NCI-H526 (cell line): ENCODE results near the gene BTG3.

Experiments
- DNase-seq, 2 experiments: peaks; one replicate each; lab custom pipeline; 2025; lab: John Stamatoyannopoulos, UW

The BTG3 gene

DNA sequence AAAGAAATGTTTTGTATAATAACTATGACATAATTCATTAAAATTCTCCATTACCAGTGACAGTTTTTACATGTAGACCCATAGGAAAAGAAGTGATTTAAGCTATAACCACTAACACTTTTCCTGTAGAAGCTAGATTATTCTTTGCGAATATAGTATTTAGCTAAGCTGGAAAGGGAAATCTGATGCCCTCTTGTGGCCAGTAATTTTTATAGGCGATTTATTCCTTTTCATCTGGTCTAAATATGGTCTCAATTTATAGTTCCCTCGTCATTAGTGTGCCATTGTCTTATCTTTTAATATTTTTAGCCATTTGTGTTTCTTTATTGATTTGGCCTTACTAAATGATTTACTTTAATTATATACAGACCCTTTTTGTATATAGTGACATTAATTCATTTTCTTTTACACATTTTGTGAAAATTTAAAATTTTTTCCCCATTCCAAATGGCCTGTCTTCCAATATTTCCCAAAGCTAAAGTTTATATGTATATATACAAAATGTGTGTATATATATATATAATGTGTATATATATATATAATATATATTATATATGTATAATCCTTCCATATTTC lies 26.7 kb downstream of the BTG3 start:
- peak in 1 of 2 experiments; percentile 68 for DNase-seq

- DNase-seq, result no peak
These were observed 28.8 kb downstream of the BTG3 start for GRCh38 chr21:17583898-17584297.

DNA sequence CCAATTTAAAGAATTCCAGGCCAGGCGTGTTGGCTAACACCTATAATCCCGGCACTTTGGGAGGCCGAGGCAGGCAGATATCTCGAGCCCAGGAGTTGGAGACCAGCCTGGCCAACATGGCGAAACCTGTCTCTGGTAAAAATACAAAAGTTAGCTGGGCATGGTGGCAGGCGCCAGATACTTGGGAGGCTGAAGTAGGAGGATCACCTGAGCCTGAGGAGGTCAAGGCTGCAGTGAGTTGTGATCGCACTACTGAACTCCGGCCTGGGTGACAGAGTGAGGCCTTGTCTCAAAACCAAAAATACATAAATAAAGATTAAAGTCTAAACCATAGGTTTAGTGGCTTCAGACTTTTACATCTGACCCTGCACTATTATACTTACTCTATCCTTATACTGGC lies 32.4 kb downstream of the BTG3 start:
- DNase-seq, result no peak

DNA sequence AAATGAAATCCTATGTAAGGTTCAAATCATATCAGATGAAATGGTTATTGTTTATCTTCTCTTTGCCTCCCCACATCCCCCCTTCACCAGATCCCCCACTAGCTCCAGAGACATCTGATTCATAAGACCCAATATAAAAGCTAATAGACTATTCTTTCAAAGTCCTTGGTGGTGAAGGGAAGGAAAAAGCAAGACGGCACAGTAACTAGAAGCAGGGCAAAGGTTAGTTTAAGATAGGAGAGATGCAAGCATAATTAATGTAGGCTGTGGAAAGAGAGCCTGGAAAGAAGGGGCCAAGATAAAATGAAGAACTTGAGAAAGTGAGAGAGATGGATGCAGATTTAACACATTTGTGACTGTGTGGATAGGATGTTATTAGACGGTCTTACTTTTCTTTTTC lies 33.8 kb downstream of the BTG3 start:
- DNase-seq, result no peak

- DNase-seq, result no peak
These were observed 34.5 kb downstream of the BTG3 start for GRCh38 chr21:17578162-17578561.

DNA sequence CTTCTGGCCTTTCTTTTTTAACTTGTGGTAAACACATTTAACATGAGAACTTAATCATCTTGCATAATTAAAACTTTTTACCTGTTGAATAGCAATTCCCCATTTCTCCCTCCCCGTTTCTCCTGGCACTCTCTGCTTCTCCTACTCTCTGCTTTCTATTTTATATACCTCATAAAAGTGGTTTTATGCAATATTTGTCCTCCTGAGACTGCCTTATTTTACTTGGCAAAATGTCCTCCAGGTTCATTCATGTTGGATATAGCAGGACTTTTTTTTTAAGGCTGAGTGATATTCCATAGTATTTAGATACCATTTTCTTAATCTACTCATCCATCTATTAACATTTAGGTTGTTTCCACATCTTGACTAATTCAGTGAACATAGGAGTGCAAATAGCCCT lies 35.0 kb downstream of the BTG3 start:
- no peak for DNase-seq

- DNase-seq, result no peak
These were observed 36.4 kb downstream of the BTG3 start for GRCh38 chr21:17576080-17576835.

- no peak for DNase-seq
These were observed 37.6 kb downstream of the BTG3 start for GRCh38 chr21:17575076-17575475.

GRCh38 chr21:17572431-17572830 lies 40.3 kb downstream of the BTG3 start:
- DNase-seq, result no peak

DNA sequence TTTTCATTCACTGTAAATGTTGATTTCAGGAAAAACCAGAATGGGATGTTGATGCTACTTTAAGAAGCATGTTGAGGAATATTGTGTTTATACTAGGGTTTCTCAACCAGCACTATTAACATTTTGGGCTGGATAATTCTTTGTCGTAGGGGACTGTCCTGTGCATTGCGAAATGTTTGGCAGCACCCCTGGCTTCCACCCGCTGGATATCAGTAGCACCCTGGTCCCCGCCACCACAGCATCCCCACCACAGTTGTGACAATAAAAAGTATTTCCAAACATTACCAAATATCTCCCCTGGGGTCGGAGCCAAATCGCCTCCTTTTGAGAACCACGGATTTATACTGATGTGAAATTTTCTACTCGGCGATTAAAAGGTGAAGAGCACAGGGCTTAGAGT lies 41.9 kb downstream of the BTG3 start:
- no peak for DNase-seq

GRCh38 chr21:17560377-17561025 lies 52.2 kb downstream of the BTG3 start:
- DNase-seq, result no peak

DNA sequence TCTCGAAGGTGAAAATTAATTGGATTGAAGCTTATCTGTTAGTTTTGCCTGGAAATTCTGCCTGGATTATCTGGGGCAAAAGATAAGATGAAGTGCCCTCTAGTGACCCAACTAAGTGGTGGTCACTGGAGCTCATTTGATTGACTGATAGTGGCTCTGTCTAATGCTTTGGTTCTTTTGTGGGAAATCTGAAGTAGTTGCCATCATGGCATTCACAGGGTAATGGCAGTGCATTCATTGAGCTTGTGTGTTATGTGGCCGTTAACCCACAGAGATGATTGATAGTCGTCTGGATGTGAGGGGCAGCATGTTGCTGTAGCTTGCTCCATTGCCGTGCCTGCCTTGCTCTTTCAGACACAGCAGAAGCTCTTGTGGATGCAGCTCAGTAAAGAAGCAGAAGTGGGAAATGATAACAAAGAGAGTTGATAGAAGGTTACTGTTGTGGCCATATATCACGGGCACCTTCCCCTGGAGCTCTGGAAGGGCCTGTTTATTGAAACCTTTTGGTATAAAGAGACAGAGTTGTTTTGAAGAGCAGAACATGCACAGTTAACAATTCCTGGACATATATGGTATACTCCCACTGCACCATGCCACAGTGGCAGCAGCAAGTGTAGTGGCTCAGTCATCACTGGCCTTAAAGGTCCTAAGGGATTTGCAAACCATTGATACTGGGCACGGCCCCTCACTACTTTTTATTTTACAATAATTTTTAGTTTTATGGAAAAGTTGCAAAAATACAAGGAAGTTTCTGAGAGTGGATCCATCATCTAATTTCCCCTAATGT lies 57.8 kb downstream of the BTG3 start:
- DNase-seq, result peak in 1 of 2 experiments; percentile 5

DNA sequence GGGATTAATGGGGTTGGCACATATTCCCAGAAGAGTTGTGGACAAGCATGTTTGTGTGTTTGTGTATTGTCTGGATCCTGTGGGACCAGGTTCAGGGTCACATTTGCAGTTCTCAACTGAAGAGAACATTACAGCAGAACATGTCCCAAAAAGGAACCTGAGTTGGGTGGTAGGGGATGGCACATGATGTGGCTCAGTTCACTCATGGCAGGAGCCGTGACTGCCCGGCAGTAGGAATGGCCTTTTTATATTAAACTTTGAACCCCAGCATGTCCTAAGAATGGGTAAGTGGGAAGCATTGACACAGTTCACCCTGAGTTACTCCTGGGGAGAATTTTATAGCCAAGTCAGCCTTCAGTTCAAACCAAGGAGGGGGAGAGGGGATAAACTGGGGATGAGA lies 58.6 kb downstream of the BTG3 start:
- no peak for DNase-seq

DNA sequence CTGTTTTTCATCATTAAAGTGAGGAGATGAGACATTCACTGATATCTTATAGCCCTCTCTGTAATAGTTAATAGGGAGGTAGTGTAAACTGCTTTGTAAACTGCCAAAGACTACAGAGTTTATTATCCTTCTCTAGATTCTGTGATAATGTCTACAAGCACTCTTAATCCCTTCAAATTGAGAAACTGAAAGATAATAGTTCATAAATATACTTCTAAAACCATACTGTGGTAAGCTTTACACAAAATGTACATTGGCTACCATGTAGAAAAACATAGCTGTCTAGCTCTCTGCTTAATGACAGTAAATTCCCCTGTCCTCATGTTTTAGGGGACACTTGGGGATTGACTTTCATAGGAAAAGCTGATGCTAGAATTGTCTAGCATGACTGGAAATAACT lies 60.3 kb downstream of the BTG3 start:
- DNase-seq, result no peak

DNA sequence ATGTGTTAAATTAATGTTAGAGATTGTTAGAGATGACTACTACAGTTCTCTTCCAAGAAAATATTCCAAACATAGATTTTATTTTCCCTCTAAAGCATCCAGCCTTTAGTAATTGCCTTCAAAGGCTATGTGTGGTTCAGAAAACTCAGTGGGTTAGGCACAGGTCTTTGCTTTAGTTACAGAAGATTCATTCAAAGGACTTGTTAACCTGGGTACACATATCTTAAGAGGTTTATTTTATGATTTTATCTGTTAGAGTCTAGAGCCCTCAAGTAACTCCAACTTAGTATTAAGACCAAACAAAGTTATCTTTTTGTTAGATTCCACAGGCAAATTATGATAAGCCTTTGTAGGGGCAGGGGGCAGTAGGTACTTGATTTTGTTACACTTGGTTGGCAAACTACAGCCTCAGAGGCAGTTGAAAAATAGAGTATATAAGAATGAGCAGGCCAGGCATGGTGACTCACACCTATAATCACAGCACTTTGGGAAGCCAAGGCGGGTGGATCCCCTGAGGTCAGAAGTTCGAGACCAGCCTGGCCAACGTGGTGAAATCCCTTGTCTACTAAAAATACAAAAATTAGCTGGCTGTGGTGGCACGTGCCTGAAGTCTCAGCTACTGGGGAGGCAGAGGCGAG lies 61.9 kb downstream of the BTG3 start:
- DNase-seq, result no peak

GRCh38 chr21:17548262-17548661 lies 64.4 kb downstream of the BTG3 start:
- DNase-seq, result no peak

- no peak for DNase-seq
These were observed 67.7 kb downstream of the BTG3 start for GRCh38 chr21:17545007-17545406.
